ENCODE measurements around the gene PROZ.

The PROZ gene

DNA sequence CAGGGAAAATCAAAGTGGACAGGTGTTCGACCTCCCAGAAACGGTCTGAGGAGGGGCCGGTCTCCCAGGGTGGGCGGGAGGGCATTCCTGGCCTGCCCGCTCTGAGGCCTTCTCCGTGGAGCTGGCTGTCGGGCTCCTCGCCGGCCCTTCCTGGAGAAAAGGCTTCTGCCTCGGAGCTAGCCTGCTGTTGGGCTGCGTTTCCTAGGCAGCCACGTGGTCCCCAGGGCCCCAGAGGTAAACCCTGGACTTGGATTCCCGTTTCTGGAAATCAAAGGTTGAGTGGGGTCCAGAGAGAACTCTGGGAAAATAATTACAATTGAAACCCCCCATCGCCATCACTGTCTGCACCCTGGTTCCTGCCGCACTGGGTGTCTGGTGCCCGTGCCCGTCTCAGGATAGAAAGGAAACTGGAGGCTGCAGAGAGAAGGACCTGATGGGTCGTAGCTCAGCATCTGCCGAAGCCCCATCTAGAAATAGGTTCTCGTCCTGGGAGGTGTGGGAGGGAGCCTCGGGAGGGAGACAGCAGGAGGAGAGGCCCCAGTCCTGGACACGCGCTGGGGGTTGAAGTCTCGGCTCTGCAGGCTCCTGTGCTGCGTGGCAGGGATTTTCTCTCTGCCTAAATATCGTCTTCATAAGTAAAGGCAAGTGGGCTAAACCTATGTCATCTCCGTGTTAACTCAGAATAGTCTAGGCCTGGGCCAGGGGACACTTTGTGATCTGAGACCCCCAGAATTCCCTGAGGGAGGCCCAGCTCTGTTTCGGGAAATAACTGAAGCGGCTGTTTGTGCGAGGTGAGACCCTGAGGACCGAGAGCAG is 7.7 kb upstream of the PROZ start:
- H3K27ac ChIP-seq, result no peak overlapping the region
- TF ChIP-seq, protein P1, sequence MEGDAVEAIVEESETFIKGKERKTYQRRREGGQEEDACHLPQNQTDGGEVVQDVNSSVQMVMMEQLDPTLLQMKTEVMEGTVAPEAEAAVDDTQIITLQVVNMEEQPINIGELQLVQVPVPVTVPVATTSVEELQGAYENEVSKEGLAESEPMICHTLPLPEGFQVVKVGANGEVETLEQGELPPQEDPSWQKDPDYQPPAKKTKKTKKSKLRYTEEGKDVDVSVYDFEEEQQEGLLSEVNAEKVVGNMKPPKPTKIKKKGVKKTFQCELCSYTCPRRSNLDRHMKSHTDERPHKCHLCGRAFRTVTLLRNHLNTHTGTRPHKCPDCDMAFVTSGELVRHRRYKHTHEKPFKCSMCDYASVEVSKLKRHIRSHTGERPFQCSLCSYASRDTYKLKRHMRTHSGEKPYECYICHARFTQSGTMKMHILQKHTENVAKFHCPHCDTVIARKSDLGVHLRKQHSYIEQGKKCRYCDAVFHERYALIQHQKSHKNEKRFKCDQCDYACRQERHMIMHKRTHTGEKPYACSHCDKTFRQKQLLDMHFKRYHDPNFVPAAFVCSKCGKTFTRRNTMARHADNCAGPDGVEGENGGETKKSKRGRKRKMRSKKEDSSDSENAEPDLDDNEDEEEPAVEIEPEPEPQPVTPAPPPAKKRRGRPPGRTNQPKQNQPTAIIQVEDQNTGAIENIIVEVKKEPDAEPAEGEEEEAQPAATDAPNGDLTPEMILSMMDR (conservative IDR thresholded peaks at IDR 0.05), result no peak
- no peak for TF ChIP-seq ZFX (IDR thresholded peaks at IDR 0.05)

- no peak for TF ChIP-seq ZFX (IDR thresholded peaks at IDR 0.05)
- TF ChIP-seq, protein P1 (conservative IDR thresholded peaks at IDR 0.05), result no peak
- H3K27ac ChIP-seq, result no peak overlapping the region; the same call in 1 of the 2 replicates
Observed at GRCh38 chr13:113151745-113152690, 6.4 kb upstream of the PROZ start.

GRCh38 chr13:113152691-113152983 is 5.8 kb upstream of the PROZ start:
- no peak for TF ChIP-seq ZFX (IDR thresholded peaks at IDR 0.05)
- TF ChIP-seq, protein P1 (conservative IDR thresholded peaks at IDR 0.05), result no peak
- H3K27ac ChIP-seq, result peak overlapping the region; percentile 71; the same call in 1 of the 2 replicates

DNA sequence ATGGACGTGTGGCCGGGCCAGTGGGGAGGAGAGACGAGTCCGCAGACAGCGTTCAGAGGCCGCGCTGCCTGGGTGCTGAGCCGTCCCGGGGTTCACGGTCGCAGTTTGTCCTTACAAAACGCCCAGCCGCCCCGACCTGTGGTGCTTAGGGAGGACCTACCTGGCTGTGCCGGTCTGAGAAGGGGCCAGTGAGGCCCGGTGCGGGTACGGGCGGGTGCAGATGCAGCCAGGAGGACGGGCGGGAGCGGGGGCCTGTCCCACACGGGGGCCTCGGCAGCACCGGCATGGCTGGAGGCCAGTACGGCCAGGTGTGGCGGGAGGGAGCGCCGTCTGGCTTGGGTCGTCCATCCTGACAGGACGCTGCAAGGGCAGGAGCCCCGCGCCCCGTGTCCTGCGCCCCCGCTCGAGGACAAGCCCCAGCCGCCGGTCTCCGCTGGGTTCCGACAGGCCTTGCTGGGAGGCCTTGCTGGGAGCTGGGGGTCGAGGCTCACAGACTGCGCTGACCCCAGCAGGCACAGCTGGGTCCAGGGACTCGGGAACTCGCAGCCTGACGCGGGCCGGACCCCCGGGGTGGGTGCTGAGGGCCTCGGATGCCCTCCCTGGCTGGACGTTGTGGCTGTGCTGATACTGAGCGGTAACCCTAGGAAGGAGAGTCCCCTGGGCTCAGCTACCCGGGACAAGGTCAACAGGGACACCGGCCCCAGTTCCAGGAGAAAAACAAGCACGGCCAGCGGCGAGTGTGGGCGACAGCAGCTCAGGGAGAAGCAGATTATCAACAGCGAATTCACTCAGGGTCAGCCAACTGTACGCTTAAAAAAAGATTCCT is 5.3 kb upstream of the PROZ start:
- peak overlapping the region; percentile 71 for H3K27ac ChIP-seq

GRCh38 chr13:113153810-113154748 is 4.4 kb upstream of the PROZ start:
- peak overlapping the region; percentile 71 for H3K27ac ChIP-seq
- TF ChIP-seq, protein P1 (conservative IDR thresholded peaks at IDR 0.05), result no peak
- no peak for TF ChIP-seq ZFX (IDR thresholded peaks at IDR 0.05)

More for the DNA sequence above, 5.3 kb upstream of the PROZ start:
- TF ChIP-seq, protein P1 (conservative IDR thresholded peaks at IDR 0.05), result no peak
- no peak for TF ChIP-seq ZFX (IDR thresholded peaks at IDR 0.05)

DNA sequence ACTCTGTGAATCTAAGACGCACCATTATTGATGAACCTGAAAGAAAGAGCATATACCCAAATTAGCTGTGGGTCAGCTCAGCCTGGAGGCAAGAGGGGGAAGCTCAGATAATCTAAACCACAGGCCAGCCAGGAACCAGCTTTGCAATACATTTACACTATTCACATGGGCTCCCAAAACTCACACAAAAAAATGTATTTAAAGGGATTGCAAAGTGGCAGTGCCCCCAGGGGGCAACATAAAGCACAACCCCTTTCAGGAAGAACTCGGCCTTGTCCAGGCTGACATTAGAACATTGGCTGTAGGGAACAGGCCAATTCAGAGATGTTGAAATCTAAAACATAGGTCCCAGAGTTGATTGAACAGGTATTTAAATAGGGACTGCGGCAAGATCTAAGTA is 3.2 kb upstream of the PROZ start:
- H3K27ac ChIP-seq, result no peak overlapping the region; the same call in 1 of the 2 replicates

More for the DNA sequence above, 3.2 kb upstream of the PROZ start:
- TF ChIP-seq, protein P1 (conservative IDR thresholded peaks at IDR 0.05), result no peak
- no peak for TF ChIP-seq ZFX (IDR thresholded peaks at IDR 0.05)
